Lower leg skin (tissue), 4 donors: ENCODE data around the gene ABCA4. TPM values are rescaled to one million over a fixed set of nuclear protein-coding genes. Genes with fewer than 3 reads are reported as not detected.
"Not testable (repeated sequence)": the region's sequence is repeated elsewhere in the genome, so short reads cannot be mapped to it uniquely, and the experiment has no call there.

ENCODE experiments used
- DNase-seq, 2 donors: peaks; one replicate each; pipeline ENCODE4 v3.0.0-alpha.2; 2019; ENCODE audit warnings: low spot score in 2 of 2
- H3K4me3 ChIP-seq: fragments of 200-600 bp; sonication (generic); 2 replicates; pipeline ENCODE4 v1.5.1; 2017; ENCODE audit warnings: mild to moderate bottlenecking, low read depth; ENCODE audit not compliant: poor library complexity, severe bottlenecking
- CTCF ChIP-seq, 3 donors: fragments of 450-650 bp; IDR thresholded peaks; one replicate each; pipeline ENCODE4 v1.5.1; 2016; ENCODE audit warnings: antibody characterized with exemption in 3 of 3, mild to moderate bottlenecking in 3 of 3, moderate library complexity in 2 of 3
- POLR2A ChIP-seq, 2 donors: fragments of 450-650 bp; IDR thresholded peaks; one replicate each; pipeline ENCODE4 v1.6.1; 2016 to 2017; ENCODE audit warnings: antibody characterized with exemption in 2 of 2, mild to moderate bottlenecking in 1 of 2, moderate library complexity in 1 of 2
- WGBS, 2 donors: methylation state at CpG; one replicate each; pipeline ENCODE4 v1.1.5; 2018; 5-methylcytosine and 5-hydroxymethylcytosine counted together
- intact Hi-C: fragments of 100-400 bp; cut with DNase I; formaldehyde crosslinking; loops from one replicate; pipeline ENCODE4 v1.15.0; 2023; ENCODE audit warnings: low total_unique reads
- total RNA-seq, 4 donors: library from RNA; depleted of rRNA; stranded (reverse); fragments of >200 nt; gene quantifications; one replicate each; pipeline ENCODE4 v1.1.0, GENCODE V29; 2016

ABCA4 gene
- total RNA-seq, 4 donors from 2014 or later: 0.46 to 5.3 (median 3.8) TPM

GRCh38 chr1:94002046-94002787, 118.7 kb downstream of the ABCA4 start:
- intact Hi-C loops: no loop called here

GRCh38 chr1:94001397-94002045, 119.4 kb downstream of the ABCA4 start:
- TF ChIP-seq CTCF (IDR thresholded peaks at IDR 0.05) (no peak), POLR2A (IDR thresholded peaks at IDR 0.05) (no peak)
- no peak for DNase-seq
- 93 to 94% methylated on average over 14 to 20 of the region's 20 CpGs for WGBS, 2 donors
- intact Hi-C loops: no loop called here
- no peak overlapping the region for H3K4me3 ChIP-seq

More at GRCh38 chr1:94002046-94002787, 118.7 kb downstream of the ABCA4 start:
- no peak for TF ChIP-seq POLR2A (IDR thresholded peaks at IDR 0.05)
- TF ChIP-seq CTCF (IDR thresholded peaks at IDR 0.05): no peak
- H3K4me3 ChIP-seq: no peak overlapping the region
- peak in 1 of 2 donors; percentile 20 for DNase-seq
- WGBS, 2 donors: 86 to 94% methylated on average over 13 to 14 of the region's 14 CpGs

- intact Hi-C loops: no loop called here
- DNase-seq: no peak
- no peak for TF ChIP-seq CTCF (IDR thresholded peaks at IDR 0.05)
- no peak for TF ChIP-seq POLR2A (IDR thresholded peaks at IDR 0.05)
- H3K4me3 ChIP-seq: no peak overlapping the region
- 94 to 97% methylated on average over 10 to 12 of the region's 12 CpGs for WGBS, 2 donors
These were observed 120.3 kb downstream of the ABCA4 start for GRCh38 chr1:94000510-94001282.

GRCh38 chr1:93999840-94000415, 121.0 kb downstream of the ABCA4 start:
- TF ChIP-seq CTCF (IDR thresholded peaks at IDR 0.05) (no peak), POLR2A (IDR thresholded peaks at IDR 0.05) (no peak)
- WGBS, 2 donors: 75 to 83% methylated on average over 3 of the region's 3 CpGs
- no peak for DNase-seq
- intact Hi-C loops: no loop called here
- H3K4me3 ChIP-seq: no peak overlapping the region

- 95 to 96% methylated on average over 4 of the region's 4 CpGs for WGBS, 2 donors
- DNase-seq, intact Hi-C loops: not testable (repeated sequence)
These were observed 122.4 kb downstream of the ABCA4 start for GRCh38 chr1:93998532-93998931.

GRCh38 chr1:93997756-93998155, 123.2 kb downstream of the ABCA4 start:
- 55 to 69% methylated on average over 7 of the region's 7 CpGs for WGBS, 2 donors
- intact Hi-C loops: no loop called here
- TF ChIP-seq POLR2A (IDR thresholded peaks at IDR 0.05): no peak
- TF ChIP-seq CTCF (IDR thresholded peaks at IDR 0.05): no peak
- no peak for DNase-seq
- no peak overlapping the region for H3K4me3 ChIP-seq

More at GRCh38 chr1:93998532-93998931, 122.4 kb downstream of the ABCA4 start:
- not testable (repeated sequence) for H3K4me3 ChIP-seq
